ENCODE measurements around the gene BRSK2.

GRCh38 chr11:1508986-1509385, 119.3 kb downstream of the BRSK2 start:
- TF ChIP-seq EZH2 (IDR thresholded peaks at IDR 0.05; ENCODE audit: low read length, missing control alignments) (no peak), CTCF (conservative IDR thresholded peaks at IDR 0.05 in 1 of 2, IDR thresholded peaks at IDR 0.05 in 1 of 2; ENCODE audit: low read depth in 1 of 2, low read length in 2 of 2) (no peak)
